GM18526 (cell line): ENCODE results near the gene UBE2E1.

Experiments used
- POLR2A ChIP-seq: IDR thresholded peaks from 3 replicates; pipeline ENCODE4 v1.6.1; 2011; ENCODE audit not compliant: insufficient read length; ENCODE audit errors: extremely low read depth

Gene UBE2E1

GRCh38 chr3:23876923-23877322 is 71.2 kb downstream of the UBE2E1 start:
- no peak for TF ChIP-seq POLR2A

DNA sequence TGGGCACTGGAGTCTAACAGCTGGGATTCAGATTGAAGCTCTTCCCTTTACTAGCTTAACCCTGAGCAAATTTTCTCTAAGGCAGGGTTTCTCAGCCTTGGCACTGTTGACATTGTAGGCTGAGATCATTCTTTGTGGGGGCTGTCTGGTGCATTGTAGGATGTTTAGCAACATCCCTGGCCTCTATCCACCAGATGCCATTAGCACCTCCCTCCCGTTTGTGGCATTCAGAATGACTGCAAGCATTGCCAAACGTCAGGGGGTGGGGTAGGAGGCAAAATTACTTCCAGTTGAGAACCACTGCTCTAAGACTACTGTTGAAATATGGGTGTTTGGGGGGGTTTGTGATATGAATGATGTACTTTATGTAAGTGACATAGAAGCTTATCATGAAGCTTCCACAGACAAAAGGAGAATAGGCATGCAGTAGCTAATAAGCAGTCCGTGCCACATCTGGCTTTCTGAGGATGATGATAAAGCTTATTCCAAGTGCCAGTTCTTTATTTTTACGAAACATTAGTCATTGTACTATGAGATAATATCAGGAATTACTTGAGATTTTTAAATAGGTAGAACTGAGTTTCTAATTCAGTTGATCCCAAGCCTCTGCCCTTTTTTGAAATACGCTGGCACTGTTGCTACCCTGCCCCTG is 71.7 kb downstream of the UBE2E1 start:
- no peak for TF ChIP-seq POLR2A

GRCh38 chr3:23879485-23879884 is 73.7 kb downstream of the UBE2E1 start:
- TF ChIP-seq POLR2A = no peak

DNA sequence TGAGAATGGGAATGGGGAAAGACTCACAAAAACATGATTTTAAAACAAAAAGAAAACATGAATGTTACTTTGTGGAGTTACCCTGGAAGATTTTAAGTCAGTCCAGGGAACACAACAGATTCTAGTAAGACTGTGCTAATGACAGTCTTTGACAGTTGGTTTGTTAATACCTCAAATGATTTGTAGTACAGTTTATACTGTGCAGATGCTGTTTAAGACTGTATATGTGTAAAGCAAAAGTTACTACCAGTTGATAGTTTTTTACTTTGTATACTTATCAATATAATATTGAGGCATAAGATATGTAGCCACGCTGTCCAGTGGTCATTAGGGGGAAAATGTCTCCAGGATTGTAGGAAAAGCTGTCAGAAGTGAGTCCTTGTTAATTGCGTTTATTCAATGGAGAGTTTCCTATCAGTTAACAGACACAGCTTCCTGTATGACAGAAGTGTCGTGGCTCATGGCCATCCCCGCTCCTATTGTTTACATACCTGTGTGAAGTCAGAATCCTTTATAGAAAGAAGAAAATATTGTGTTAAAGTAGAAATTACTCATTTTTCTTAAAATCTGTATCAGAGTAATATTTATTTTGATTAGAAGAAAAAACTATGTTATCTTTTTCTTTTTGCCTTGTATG is 75.1 kb downstream of the UBE2E1 start:
- no peak for TF ChIP-seq POLR2A

DNA sequence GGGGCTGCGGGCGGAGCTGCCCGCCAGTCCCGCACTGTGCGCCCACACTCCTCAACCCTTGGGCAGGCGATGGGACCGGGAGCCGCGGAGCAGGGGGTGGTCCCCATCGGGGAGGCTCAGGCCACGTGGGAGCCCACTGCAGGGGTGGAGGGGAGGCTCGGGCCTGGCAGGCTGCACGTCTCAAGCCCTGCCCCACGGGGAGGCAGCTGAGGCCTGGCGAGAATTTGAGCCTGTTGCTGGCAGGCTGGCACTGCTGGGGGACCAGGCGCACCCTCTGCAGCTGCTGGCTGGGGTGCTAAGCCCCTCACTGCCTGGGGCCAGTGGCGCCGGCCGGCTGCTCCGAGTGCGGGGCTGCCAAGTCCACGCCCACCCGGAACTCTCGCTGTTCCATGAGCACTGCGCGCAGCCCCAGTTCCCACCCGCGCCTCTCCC is 76.7 kb downstream of the UBE2E1 start:
- TF ChIP-seq POLR2A = no peak

- no peak for TF ChIP-seq POLR2A
These were observed 78.7 kb downstream of the UBE2E1 start for GRCh38 chr3:23884481-23884880.

DNA sequence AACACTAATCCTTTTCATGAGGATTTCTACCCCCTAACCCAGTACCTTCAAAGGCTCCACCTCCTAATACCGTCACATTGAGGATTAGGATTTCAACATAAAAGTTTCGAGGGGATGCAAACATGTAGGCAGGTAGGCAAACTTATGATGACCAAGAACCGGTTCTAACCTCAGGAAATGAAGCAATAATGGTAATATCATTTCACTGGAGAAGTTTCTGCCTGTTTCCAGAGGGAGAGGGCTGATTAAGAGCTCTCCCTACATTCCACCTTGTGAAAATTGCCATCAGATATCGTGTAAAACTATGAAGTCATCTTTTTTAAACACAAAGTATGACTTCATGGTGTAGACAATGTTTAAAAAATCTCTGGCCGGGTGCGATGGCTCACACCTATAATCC is 79.5 kb downstream of the UBE2E1 start:
- no peak for TF ChIP-seq POLR2A

- no peak for TF ChIP-seq POLR2A
These were observed 80.6 kb downstream of the UBE2E1 start for GRCh38 chr3:23886311-23886710.

DNA sequence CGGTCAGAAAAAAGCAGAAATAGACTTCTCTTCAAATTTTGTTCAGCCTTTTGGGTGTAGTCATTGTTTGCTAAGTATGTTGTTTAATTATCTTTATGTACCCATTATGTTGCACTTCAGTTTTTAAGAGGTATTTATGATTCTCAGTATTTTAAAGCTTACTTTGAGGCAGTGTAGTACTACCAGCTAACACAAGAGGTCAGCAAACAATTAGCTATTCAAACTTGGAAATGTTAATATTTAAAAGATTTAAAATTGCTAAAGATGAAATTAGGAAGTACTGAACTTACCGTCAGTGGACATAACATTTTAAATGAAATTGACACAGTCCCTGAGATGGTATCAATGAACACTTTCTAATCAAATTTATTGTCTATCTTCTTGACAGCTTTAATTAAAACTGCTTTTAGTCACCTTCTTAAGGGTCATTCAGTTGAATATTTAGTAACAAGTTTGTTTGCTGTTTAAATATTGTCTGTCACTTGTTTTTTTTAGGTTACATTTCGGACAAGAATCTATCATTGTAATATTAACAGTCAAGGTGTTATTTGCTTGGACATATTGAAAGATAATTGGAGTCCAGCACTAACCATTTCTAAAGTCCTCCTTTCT is 83.0 kb downstream of the UBE2E1 start:
- no peak for TF ChIP-seq POLR2A

GRCh38 chr3:23889386-23889785 is 83.6 kb downstream of the UBE2E1 start:
- no peak for TF ChIP-seq POLR2A

- no peak for TF ChIP-seq POLR2A
These were observed 84.2 kb downstream of the UBE2E1 start for GRCh38 chr3:23889950-23890349.

DNA sequence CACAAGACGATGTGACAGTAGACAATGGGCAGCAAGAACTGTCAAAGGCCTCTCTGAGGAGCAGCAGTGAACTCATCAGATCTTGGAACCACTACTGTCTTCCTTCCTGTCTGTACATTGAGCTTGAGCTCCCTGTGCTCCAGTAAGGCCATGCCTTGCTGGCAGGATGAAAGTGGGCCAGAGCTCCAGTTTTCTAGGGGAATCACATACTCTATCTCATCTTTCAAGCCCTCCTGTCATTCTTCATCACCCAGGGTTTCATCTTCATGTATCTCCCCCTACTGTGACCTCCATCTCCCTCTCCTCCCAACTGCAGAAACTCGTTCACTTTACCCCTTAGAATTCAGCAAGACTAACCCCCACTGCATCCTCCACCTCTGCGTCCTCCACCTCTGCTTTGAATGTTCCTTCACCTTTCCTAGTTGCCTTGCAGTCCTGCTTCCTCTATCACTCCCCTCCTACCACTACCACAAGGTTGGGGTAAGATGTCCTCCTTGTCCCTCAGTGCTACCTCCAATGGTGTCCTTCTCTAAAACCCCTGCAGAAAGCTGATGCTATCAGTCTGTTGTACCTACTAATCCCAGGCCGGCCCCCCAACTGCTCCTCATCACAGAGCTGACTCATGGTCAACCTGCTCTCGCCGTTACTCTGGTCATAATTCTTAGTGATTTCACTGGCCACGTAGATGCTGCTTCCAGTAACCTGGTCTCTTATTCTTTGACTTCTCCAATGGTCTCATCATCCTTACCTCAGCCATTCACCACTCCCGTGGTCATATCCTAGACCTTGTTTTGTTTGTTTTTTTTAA is 88.7 kb downstream of the UBE2E1 start:
- no peak for TF ChIP-seq POLR2A

DNA sequence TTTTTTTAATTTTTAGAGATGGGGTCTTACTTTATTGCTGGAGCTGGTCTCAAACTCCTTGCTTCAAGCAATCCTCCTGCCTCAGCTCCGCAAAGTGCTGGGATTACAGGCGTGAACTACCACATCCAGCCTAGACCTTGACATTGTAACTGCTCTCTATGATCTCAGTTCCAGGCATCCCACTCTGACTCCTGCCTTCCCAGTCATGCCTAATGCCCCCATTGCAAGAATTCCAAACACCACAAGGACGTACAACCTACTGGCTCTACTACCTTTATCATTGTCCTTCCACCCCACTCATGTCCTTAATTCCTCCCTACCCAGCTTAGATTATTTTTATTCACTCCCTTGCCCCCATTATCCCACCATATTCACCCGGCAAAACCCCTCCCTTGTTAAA is 89.4 kb downstream of the UBE2E1 start:
- no peak for TF ChIP-seq POLR2A

DNA sequence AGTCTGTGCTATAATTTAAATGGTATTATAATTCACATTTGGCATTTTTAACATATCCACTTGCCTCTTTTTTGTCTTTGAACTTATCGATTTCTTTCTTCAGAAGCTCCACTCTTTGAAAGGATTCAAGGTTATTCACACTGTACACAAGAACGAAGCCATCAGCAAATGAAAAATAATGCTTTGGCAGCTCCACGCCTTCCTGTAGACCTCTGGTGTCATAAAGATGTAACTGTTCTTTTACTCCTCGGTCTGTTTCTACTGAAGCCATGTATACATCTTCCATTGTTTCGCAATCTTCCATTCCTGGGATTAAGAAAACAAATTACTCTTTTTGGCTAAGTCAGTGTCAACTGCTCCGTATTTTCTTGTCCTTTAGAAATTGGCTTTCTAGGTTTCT is 95.0 kb downstream of the UBE2E1 start:
- no peak for TF ChIP-seq POLR2A

DNA sequence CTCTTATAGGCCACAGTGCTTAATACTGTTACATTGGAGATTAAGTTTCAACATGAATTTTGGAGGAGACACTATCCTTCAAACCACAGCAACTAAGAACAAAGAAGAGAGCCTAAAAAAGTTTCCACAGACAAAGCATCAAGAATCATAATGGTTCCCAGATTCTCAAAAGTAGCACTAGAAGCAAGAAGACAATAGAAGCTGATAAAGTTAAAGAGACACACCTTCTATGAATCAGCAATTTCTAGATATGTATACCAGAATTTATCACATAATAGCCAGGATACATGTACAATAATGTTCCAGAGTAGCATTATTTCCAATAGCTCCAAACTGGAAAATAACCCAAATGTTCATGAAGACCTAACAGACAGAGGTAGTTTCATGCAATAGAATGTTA is 98.8 kb downstream of the UBE2E1 start:
- TF ChIP-seq POLR2A = no peak

DNA sequence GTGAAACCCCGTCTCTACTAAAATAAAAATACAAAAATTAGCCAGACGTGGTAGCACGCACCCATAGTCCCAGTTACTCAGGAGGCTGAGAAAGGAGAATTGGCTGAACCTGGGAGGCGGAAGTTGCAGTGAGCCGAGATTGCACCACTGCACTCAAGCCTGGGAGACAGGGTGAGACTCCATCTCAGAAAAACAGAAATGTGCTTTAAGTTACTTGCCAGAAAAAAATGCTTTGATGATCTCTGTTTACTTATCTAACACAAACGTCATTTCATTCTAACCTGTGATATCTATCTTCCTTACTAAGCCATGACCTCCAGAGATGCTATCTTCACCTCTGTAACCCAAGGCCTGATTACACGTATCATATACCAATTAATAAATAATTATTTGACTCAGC is 103.6 kb downstream of the UBE2E1 start:
- TF ChIP-seq POLR2A = no peak

GRCh38 chr3:23911397-23911796 is 105.6 kb downstream of the UBE2E1 start:
- no peak for TF ChIP-seq POLR2A

DNA sequence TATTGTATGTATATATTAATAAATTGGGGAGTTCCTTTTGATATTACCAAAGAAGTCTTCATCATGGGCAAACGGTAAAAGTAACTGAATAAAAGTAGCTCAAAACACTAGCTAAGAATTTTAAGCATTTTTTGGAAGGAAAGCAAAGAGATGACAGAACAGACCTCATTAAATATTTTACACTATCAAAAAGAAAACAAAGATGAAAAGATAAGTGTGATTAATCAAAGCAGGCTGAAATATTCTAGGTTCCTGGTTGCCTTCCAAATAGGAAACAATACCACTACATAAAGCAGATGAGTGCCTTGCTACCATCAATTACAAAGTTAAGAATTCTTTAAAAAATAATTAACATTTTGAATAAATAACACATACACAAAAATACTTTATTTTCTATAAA is 107.4 kb downstream of the UBE2E1 start:
- TF ChIP-seq POLR2A = no peak
